GM11168 (cell line): ENCODE results near the gene UBAC2.
"Not testable (repeated sequence)": the region's sequence is repeated elsewhere in the genome, so short reads cannot be mapped to it uniquely, and the experiment has no call there.

Experiments
- in situ Hi-C: fragments of 300-500 bp; cut with MboI; formaldehyde crosslinking; loops from one replicate; pipeline ENCODE4 v1.12.0; 2022; ENCODE audit warnings: low sequenced_read_pairs; ENCODE audit not compliant: unreplicated experiment

The UBAC2 gene

DNA sequence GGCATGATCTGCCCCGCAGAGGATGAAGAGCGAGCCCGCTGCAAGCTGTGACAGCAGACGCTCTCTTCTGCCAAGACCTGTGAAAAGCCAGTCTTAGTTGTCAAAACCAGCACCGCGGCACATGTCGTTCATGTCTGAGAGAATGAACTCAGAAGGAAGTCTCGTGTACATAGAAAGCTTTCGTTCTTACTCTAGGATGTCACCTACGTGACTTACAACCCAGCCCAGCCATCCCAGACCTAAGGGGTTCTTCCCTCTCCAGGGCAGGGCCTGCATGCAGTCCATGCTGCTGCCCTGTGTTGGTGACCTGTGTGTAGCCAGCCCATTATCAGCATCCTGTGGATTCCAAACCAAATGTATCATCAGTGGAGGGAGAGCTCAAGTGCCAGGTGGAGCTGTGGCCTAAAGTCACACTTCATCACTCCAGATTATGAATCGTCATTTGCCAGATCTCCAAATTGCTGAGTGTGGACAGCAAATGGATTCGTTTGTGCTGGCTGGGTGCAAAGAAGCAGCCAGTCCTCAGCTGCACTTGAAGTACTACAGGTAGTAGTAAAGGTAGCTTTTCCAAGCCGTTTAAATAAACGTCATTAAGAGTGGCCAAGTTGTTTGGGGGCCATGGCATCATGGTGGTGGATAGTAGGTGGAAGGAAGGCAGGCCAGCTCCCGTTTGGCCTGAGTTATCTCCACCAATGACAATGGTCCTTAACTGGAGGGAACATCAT lies 180.4 kb downstream of the UBAC2 start:
- in situ Hi-C loops: no loop called here

- in situ Hi-C loops: no loop called here
Measured at GRCh38 chr13:99381766-99382165, 181.1 kb downstream of the UBAC2 start.

DNA sequence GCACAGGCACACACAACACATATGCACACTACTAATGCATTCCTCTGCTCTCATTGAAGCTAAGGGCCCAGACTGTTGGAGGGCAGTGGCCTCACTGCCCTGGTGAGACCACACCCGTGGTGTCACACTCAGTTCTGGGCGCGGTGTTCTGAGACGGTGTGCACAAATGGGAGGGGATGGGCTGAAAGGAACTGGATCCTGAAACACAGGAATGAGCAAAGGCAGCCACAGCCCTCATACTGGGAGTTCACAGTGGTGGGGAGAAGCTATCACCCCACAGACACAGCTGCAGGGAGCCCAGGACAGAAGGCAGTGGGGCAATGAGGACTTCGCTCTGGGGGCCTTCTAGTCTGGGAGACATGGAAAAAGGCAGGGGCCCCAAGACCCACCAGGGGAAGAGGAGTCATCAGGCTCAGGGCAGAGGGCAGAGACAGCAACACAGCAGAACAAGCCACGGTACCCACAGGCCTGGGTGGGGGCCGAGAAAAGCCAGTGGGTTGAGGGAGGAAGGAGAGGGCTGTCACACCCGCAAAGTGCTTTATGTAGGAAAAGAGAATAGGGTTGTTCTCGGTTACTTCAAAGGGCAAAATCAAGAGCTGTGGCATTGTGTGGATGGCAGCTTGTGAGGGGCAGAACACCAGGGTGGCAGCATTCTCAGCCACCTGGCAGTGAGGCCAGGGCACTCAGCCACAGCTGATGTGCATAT lies 181.9 kb downstream of the UBAC2 start:
- in situ Hi-C loops: no loop called here

GRCh38 chr13:99383511-99383921 lies 182.9 kb downstream of the UBAC2 start:
- in situ Hi-C loops: no loop called here

DNA sequence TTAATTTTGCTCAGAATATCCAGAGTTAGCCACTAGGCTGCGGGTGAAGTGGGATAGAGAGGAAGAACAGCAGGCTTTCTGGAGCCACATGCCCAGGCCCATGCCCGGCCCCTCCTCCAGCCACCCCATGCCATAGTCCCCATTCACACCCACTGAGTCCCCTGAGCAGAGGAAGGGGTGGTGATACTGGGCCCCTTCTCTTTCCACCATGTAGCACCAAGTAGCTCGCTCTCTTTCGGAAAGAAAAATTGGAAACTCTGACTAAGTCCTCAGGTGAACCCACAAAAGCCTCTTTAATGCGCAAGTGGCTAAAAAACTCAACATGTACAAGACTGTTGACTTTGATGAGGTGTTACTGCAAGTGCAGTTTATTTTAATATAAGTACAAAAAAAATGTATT lies 183.3 kb downstream of the UBAC2 start:
- in situ Hi-C loops: no loop called here

GRCh38 chr13:99384468-99384867 lies 183.8 kb downstream of the UBAC2 start:
- in situ Hi-C loops: no loop called here

DNA sequence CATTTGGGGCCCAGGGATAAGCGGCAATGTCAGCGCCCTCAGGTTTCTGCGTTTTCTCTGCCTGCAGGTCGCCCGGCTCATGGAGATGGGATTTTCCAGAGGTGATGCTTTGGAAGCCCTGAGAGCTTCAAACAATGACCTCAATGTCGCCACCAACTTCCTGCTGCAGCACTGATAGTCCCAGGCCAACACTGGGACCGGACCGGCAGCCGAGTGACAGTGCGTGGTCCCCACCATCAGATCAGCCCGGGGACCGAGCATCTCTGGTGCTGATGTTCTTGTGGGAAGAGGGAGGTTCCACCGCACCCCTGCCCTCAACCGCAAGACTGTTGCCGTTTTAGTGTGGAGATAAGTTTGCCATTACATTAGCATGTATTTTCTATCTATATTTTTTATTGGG lies 184.5 kb downstream of the UBAC2 start:
- in situ Hi-C loops: loop anchor here (5.0 kb wide), 1 partner anchor 52 kb away; no protein-coding TSS in a partner anchor

GRCh38 chr13:99385940-99386339 lies 185.3 kb downstream of the UBAC2 start:
- in situ Hi-C loops: loop anchor here (5.0 kb wide), 1 partner anchor 51 kb away; no protein-coding TSS in a partner anchor

DNA sequence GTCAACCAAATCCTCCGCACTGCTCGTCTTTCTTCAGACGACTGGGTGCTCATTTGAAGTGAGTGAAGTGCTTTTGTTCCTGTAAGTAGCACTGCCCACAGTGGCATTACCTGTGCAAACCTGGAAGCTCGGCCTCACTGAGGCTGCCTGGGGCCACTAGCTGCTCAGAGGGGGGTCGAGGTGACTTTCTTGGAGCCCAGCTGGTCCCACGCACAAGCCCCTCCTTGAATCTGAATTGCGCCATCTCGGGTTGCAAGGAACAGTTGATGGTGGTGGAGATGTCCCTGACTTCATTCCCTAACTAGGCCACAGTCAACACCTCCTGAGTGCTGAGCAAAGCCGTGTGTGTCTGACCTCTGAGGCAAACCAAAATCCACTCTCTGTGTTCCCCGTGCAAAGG lies 185.8 kb downstream of the UBAC2 start:
- in situ Hi-C loops: loop anchor here (5.0 kb wide), 1 partner anchor 51 kb away; no protein-coding TSS in a partner anchor

DNA sequence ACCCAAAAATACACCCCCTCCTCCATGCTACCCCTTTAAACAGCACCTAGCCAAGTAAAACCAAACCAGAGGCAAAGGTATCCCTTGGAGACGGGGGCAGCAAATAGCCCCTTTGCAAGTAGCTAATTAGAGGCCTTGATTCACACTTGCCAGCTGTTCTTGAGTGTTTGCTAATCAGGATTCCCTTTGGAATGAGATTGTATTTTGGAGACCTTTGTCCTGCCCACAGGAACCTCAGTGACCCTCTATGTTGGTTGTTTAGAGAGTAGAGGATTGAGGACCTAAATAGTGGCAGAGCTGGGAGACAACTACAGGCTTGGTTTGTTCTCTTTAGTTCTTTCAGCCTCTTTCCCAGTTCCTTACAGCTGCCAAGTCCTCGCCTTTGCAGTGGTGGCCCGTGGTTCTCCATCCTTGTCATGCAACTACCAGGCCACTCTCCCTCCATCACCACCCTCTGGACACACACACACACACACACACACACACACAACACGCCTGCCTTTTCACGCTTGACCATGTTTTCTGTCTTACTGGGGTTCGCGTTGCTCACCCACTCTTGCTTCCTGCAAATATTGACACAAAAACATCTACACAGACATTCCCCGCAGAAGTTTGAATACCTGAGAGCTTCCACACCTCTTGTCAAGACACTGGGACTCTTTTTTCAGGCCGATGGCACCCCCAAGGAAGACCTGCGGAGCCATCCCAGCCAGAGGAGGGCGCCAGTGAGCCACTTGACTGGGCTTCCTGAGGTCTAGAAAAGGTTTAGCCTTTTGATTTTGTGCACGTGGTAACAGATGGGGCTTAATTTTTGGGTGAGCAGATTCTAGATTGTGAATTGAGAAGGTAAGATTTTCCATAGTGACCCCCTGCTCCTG lies 186.5 kb downstream of the UBAC2 start:
- in situ Hi-C loops: loop anchor here (5.0 kb wide), 1 partner anchor 50 kb away; no protein-coding TSS in a partner anchor

DNA sequence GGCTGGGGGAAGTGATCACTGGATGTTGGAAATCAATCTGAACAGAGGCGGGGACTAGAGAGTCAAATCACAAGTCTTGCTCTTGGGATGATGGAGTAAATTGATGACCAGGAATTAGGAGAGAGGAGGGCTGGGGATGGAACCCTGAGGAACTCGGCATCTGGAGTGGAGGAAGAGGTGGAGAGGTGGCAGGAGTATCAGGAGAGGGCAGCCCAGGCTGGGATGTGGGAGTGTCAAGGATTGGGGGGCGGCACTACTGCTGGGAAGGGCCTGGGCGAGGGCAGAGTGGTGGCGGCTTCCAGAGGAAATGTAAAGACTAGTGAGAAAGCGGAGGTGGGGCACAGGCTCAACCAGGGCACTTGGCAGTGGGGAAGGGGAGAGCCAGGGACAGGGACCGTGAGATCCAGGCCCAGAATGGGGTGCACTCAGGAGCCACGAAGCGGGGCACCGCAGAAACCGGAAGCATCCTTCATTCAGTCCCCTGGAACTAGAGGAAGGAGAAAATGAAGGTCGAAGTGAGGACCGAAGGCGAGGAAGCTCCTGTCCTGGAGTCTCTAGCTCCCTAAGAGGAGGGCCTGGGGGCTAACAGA lies 187.8 kb downstream of the UBAC2 start:
- in situ Hi-C loops: loop anchor here (5.0 kb wide), 1 partner anchor 49 kb away; no protein-coding TSS in a partner anchor

- in situ Hi-C loops: loop anchor here (5.0 kb wide), 1 partner anchor 48 kb away; no protein-coding TSS in a partner anchor
Measured at GRCh38 chr13:99389094-99389493, 188.4 kb downstream of the UBAC2 start.

GRCh38 chr13:99389520-99390304 lies 189.1 kb downstream of the UBAC2 start:
- in situ Hi-C loops: loop anchor here (5.0 kb wide), 1 partner anchor 48 kb away; no protein-coding TSS in a partner anchor

DNA sequence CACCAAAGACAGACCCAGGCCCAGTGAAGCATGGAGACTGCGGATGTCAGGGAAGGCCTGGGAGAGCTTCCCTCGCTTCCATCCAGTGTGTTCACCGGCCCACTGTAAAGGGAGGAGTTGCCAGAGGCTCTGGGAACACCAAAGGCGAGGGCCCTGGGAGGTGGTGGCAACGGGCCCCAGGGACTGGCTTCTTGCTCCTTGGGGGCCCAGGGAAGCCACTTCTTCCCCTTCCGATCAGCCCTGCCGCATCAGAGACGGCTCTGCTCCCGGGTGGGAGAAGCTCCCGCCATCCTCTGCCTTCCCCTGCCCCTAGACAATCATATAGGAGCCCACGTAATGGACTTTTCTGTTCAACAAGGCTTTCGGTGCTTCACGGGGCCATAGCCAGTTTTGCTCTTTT lies 189.9 kb downstream of the UBAC2 start:
- in situ Hi-C loops: no loop called here

- in situ Hi-C loops: no loop called here
Measured at GRCh38 chr13:99391781-99392469, 191.3 kb downstream of the UBAC2 start.

GRCh38 chr13:99392470-99393135 lies 191.9 kb downstream of the UBAC2 start:
- in situ Hi-C loops: no loop called here

- in situ Hi-C loops: not testable (repeated sequence)
Measured at GRCh38 chr13:99393391-99393790, 192.7 kb downstream of the UBAC2 start.
